C4-2B (cell line): ENCODE measurements around the gene E2F6.

ENCODE experiments used
- ZFX ChIP-seq: fragments of 450-650 bp; IDR thresholded peaks from 2 replicates; pipeline ENCODE4 v1.6.1; 2017
- TF ChIP-seq, protein P1 (sequence below): fragments of 450-650 bp; conservative IDR thresholded peaks from 2 replicates; pipeline ENCODE4 v1.5.1; 2017; ENCODE audit warnings: mild to moderate bottlenecking

DNA sequence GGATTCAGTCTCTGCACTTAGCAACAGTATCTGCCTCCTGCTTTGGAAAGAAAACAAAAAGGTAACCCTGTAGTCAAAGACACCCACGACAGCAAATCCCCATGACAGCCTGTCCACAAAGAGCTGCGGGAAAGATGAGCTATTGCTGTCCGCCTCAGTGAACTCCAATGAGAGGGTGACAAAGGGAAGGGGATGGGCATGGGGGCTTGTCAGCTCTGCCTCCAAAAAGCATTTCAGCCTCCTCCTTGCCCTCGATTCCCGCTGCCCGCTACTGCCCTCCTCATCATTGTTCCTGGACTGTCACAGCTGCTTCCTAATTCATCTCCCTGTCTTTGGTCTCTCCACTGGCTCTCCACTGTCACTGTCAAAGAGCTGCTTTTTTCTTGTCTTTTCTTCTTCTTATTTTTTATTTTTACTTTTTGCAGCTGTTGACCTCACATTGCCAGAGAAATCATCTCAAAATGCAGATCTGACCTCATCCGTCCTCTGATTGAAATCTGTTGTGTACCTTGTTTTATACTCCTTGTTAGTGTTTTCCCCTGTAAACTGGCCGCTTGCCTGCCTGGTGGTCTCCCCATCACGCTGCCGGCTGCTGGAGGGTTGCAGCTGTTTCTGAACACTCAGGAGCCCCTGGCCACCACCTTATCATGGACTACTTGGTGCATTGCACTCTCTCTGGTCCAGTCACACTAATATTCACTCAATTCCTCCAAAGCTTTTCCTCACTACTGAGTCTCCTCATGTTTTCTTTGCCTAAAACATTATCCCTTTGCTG is 7.9 kb upstream of the E2F6 start:
- TF ChIP-seq, protein P1, sequence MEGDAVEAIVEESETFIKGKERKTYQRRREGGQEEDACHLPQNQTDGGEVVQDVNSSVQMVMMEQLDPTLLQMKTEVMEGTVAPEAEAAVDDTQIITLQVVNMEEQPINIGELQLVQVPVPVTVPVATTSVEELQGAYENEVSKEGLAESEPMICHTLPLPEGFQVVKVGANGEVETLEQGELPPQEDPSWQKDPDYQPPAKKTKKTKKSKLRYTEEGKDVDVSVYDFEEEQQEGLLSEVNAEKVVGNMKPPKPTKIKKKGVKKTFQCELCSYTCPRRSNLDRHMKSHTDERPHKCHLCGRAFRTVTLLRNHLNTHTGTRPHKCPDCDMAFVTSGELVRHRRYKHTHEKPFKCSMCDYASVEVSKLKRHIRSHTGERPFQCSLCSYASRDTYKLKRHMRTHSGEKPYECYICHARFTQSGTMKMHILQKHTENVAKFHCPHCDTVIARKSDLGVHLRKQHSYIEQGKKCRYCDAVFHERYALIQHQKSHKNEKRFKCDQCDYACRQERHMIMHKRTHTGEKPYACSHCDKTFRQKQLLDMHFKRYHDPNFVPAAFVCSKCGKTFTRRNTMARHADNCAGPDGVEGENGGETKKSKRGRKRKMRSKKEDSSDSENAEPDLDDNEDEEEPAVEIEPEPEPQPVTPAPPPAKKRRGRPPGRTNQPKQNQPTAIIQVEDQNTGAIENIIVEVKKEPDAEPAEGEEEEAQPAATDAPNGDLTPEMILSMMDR: no peak
- no peak for TF ChIP-seq ZFX
